VCaP (cell line): Measurements from ENCODE around the gene AZU1.

Source experiments
- H3K27ac ChIP-seq: fragments of 450-650 bp; 2 replicates; pipeline ENCODE4 v1.5.1; 2017
- CTCF ChIP-seq: fragments of 450-650 bp; conservative IDR thresholded peaks from 2 replicates; pipeline ENCODE4 v1.5.1; 2017; ENCODE audit warnings: mild to moderate bottlenecking, moderate library complexity

Gene AZU1

GRCh38 chr19:870963-871401 lies 43.3 kb downstream of the AZU1 start:
- H3K27ac ChIP-seq = no peak overlapping the region
- no peak for TF ChIP-seq CTCF

- no peak overlapping the region for H3K27ac ChIP-seq
Measured at GRCh38 chr19:871446-872265, 44.0 kb downstream of the AZU1 start.

GRCh38 chr19:872266-872951 lies 44.8 kb downstream of the AZU1 start:
- H3K27ac ChIP-seq = no peak overlapping the region
- TF ChIP-seq CTCF = no peak

More at GRCh38 chr19:871446-872265, 44.0 kb downstream of the AZU1 start:
- no peak for TF ChIP-seq CTCF

GRCh38 chr19:873084-873483 lies 45.4 kb downstream of the AZU1 start:
- TF ChIP-seq CTCF = no peak
- H3K27ac ChIP-seq = no peak overlapping the region

- no peak overlapping the region for H3K27ac ChIP-seq
- TF ChIP-seq CTCF = no peak
Measured at GRCh38 chr19:873561-874041, 46.0 kb downstream of the AZU1 start.

GRCh38 chr19:875265-875879 lies 47.7 kb downstream of the AZU1 start:
- no peak for TF ChIP-seq CTCF
- H3K27ac ChIP-seq = no peak overlapping the region

GRCh38 chr19:876089-876488 lies 48.5 kb downstream of the AZU1 start:
- TF ChIP-seq CTCF = no peak
- no peak overlapping the region for H3K27ac ChIP-seq
